Natural killer cell (primary cell): ENCODE data around the gene CCNI2. TPM values are rescaled to one million over a fixed set of nuclear protein-coding genes. Genes with fewer than 3 reads are reported as not detected.

Experiments used
- ATAC-seq, 3 donors: fragments of 150-1000 bp in 2 of 3; fragments of 200-7000 bp in 1 of 3; cut with Tn5 transposase; 1 replicate in 1 of 3; 2 replicates in 2 of 3; pipeline ENCODE4 v1.10.0; 2021; ENCODE audit warnings: mild to moderate bottlenecking in 2 of 3, moderate library complexity in 2 of 3
- DNase-seq, 2 donors: peaks; one replicate each; pipeline versions ENCODE4 v3.0.0 to v3.0.0-alpha.2; 2013 to 2021; ENCODE audit warnings: mixed read lengths in 1 of 2
- H3K27ac ChIP-seq: one replicate; pipeline ENCODE4 v1.5.1; 2013; ENCODE audit warnings: mild to moderate bottlenecking, low read length
- H3K27me3 ChIP-seq: one replicate; pipeline ENCODE4 v1.6.1; 2013; ENCODE audit warnings: low read length; ENCODE audit not compliant: control insufficient read depth, insufficient read depth
- H3K36me3 ChIP-seq: one replicate; pipeline ENCODE4 v1.6.1; 2013; ENCODE audit warnings: low read length; ENCODE audit not compliant: control insufficient read depth, insufficient read depth
- H3K4me1 ChIP-seq: one replicate; pipeline ENCODE4 v1.6.1; 2013; ENCODE audit warnings: low read length; ENCODE audit not compliant: control insufficient read depth, insufficient read depth
- H3K4me3 ChIP-seq: one replicate; pipeline ENCODE4 v1.5.1; 2013; ENCODE audit warnings: low read length
- H3K9me3 ChIP-seq: one replicate; pipeline ENCODE4 v1.6.1; 2013; ENCODE audit warnings: low read length; ENCODE audit not compliant: control insufficient read depth, insufficient read depth
- H3K27ac Mint-ChIP-seq, 2 donors: one replicate each; pipeline ENCODE4 v1.8.0; 2022; ENCODE audit warnings: mild to moderate bottlenecking in 2 of 2, mixed read lengths in 2 of 2, moderate library complexity in 1 of 2
- H3K27me3 Mint-ChIP-seq, 2 donors: one replicate each; pipeline ENCODE4 v1.8.0; 2022; ENCODE audit warnings: low read depth in 2 of 2, mixed read lengths in 2 of 2
- H3K36me3 Mint-ChIP-seq: one replicate; pipeline ENCODE4 v1.8.0; 2022; ENCODE audit warnings: mixed read lengths
- H3K4me1 Mint-ChIP-seq, 2 donors: one replicate each; pipeline ENCODE4 v1.8.0; 2022; ENCODE audit warnings: mixed read lengths in 2 of 2
- H3K4me3 Mint-ChIP-seq: one replicate; pipeline ENCODE4 v1.8.0; 2022; ENCODE audit warnings: mild to moderate bottlenecking, moderate library complexity, mixed read lengths
- H3K9me3 Mint-ChIP-seq, 2 donors: one replicate each; pipeline ENCODE4 v1.8.0; 2022; ENCODE audit warnings: mixed read lengths in 2 of 2
- CTCF ChIP-seq: fragments of 200-600 bp; IDR thresholded peaks from one replicate; pipeline ENCODE4 v1.8.0; 2022; ENCODE audit warnings: antibody characterized with exemption
- WGBS: methylation state at CpG from one replicate; pipeline ENCODE4 v1.1.7; 2013; ENCODE audit warnings: missing lambda C conversion rate; ENCODE audit not compliant: insufficient coverage; 5-methylcytosine and 5-hydroxymethylcytosine counted together
- intact Hi-C: fragments of 100-400 bp; cut with micrococcal nuclease; formaldehyde crosslinking; loops from one replicate; pipeline ENCODE4 v1.14.2; 2022
- total RNA-seq, 4 donors: library from RNA; stranded (reverse); fragments of 120-200 nt in 1 of 4; gene quantifications; one replicate each; pipeline versions ENCODE4 v1.2.3 to v1.2.4, GENCODE V29; 2013 to 2022

Gene CCNI2
- 1 to 10 TPM in 1 of 3 donors, under 1 TPM in 1, not detected in 1; 0.23 to 1.5 TPM for total RNA-seq
- 1.3 TPM for total RNA-seq (2013)

DNA sequence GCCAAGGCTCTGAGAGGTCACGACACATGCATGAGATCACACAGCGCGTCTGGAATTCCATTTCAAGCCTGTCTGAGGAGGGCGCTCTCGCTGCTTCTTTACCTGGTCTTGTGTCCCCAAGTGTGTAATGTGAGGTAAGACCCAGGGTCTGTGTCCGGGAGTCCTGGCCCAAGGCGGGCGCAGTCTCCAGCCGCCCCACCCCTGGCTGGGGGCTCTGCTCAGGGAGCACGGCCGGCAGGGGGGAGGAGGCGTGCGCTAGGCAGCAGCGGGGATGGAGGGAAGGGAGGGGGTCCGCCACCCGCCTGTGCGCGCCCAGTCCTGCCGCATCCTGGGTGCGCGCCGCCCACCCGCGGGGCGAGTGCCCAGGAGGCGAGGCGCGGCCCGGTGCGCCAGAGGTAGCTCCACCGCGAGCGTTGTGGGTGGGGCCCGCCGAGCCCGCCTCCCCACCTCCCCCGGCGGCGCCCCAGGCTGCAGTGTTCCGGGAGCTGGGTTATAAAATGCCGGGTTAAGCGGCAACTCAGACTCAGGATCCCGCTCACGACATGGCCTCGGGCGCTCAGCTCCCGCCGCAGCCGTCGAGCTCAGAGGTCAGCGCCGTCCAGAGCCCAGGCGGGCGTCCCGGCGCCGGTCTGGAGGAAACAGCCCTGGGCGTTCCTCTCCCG lies at the start of gene CCNI2:
TSS of gene CCNI2 (plus strand) at position 473 of the 662 bp plus-strand sequence. CDS start at position 543, 70 bp downstream.
- no peaks in the 10 kb centered on the region for H3K36me3 ChIP-seq
- no peaks in the 10 kb centered on the region for H3K36me3 Mint-ChIP-seq
- H3K9me3 Mint-ChIP-seq, result no peaks in the 10 kb centered on the region
- H3K27ac ChIP-seq, result no peak within 1 kb of the TSS
- no peak for TF ChIP-seq CTCF
- ATAC-seq (peak; percentile 70 to 79 (median 78)), DNase-seq (peak; percentile 29 to 82)
- no peaks in the 10 kb centered on the region for H3K4me1 Mint-ChIP-seq
- H3K4me3 ChIP-seq, result peak within 1 kb of the TSS; percentile 40
- no peak within 1 kb of the TSS for H3K27ac Mint-ChIP-seq
- H3K4me3 Mint-ChIP-seq, result peak within 1 kb of the TSS; percentile 82
- no peaks in the 10 kb centered on the region for H3K9me3 ChIP-seq
- 2% methylated on average over 59 of the region's 59 CpGs for WGBS
- intact Hi-C loops, result no loop called here
- H3K4me1 ChIP-seq, result peaks cover 9% of the 10 kb centered on the region
- peaks cover 23% of the 10 kb centered on the region for H3K27me3 ChIP-seq
- peaks cover 33 to 34% of the 10 kb centered on the region in 2 donors for H3K27me3 Mint-ChIP-seq

DNA sequence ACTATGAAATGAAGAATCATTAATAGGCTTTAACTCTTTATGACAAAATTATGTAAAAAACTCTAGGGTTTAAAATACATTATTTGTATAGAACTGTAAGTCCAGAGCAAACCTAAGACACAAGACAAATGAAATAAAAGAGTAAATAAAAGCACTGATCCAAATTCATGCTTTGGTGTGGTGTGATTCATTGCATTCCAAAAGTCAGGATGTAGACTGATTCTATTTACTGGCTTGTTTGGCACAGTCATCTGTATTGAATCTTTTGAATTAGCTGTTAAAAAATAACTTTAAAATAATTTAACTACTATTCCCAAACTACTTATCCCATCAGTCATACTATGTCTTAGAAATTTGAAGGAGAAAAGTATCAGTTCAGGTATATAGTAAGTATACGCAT lies 42.4 kb upstream of the CCNI2 start:
- ATAC-seq (no peak), DNase-seq (no peak)
- Mint-ChIP-seq H3K27ac (no peak overlapping the region), H3K9me3 (no peaks in the 10 kb centered on the region), H3K4me3 (no peak overlapping the region), H3K4me1 (no peaks in the 10 kb centered on the region), H3K27me3 (no peaks in the 10 kb centered on the region), H3K36me3 (peaks cover 13% of the 10 kb centered on the region)
- Histone ChIP-seq H3K36me3 (peaks cover 28% of the 10 kb centered on the region), H3K4me1 (no peaks in the 10 kb centered on the region), H3K4me3 (no peak overlapping the region), H3K27ac (no peak overlapping the region), H3K27me3 (no peaks in the 10 kb centered on the region), H3K9me3 (no peaks in the 10 kb centered on the region)
- intact Hi-C loops, result no loop called here
- no peak for TF ChIP-seq CTCF
- no CpG with 5 or more reads among the region's 1 CpG for WGBS

- H3K9me3 ChIP-seq, result no peaks in the 10 kb centered on the region
- no peaks in the 10 kb centered on the region for H3K27me3 ChIP-seq
- intact Hi-C loops, result no loop called here
- no peaks in the 10 kb centered on the region for H3K4me1 Mint-ChIP-seq
- H3K36me3 Mint-ChIP-seq, result peaks cover 1% of the 10 kb centered on the region
- no peak for ATAC-seq
- H3K4me3 ChIP-seq, result no peak overlapping the region
- H3K27ac Mint-ChIP-seq, result no peak overlapping the region
- H3K4me3 Mint-ChIP-seq, result no peak overlapping the region
- no peaks in the 10 kb centered on the region for H3K27me3 Mint-ChIP-seq
- peaks cover 5% of the 10 kb centered on the region for H3K36me3 ChIP-seq
- DNase-seq, result no peak
- H3K4me1 ChIP-seq, result no peaks in the 10 kb centered on the region
- H3K27ac ChIP-seq, result no peak overlapping the region
- no peaks in the 10 kb centered on the region for H3K9me3 Mint-ChIP-seq
- TF ChIP-seq CTCF, result no peak
These were observed 38.6 kb upstream of the CCNI2 start for GRCh38 chr5:132708645-132709044.
